HEK293 (cell line): Measurements from ENCODE around the gene RUNX1.

Experiments
- CTCF ChIA-PET: fragments of 350-600 bp; formaldehyde crosslinking; extraction: SDS; loops from one replicate; lab custom pipeline; 2021; ENCODE audit warnings: antibody characterized with exemption; lab: Yijun Ruan, JAX
- POLR2A ChIA-PET: fragments of 300-600 bp; formaldehyde crosslinking; extraction: SDS; loops from one replicate; lab custom pipeline; 2020; ENCODE audit warnings: antibody characterized with exemption, inconsistent platforms; lab: Yijun Ruan, JAX
- H3K27ac ChIP-seq: fragments of 200-500 bp; sonication (Bioruptor generic); 2 replicates; pipeline ENCODE4 v1.5.1; 2014; ENCODE audit warnings: low read depth, low read length, control low read depth, inconsistent platforms; ENCODE audit errors: extremely low read depth
- H3K36me3 ChIP-seq, 2 experiments: fragments of 200-500 bp in 1 of 2; sonication (Bioruptor generic) in 1 of 2; 1 replicate in 1 of 2; 2 replicates in 1 of 2; pipeline ENCODE4 v1.5.1; 2014 to 2017; ENCODE audit warnings: inconsistent platforms in 2 of 2, low read length in 2 of 2; ENCODE audit not compliant: control insufficient read depth in 2 of 2, insufficient read depth in 1 of 2
- H3K4me1 ChIP-seq: fragments of 200-500 bp; sonication (Bioruptor generic); 2 replicates; pipeline ENCODE4 v1.5.1; 2014; ENCODE audit warnings: mild to moderate bottlenecking, low read length, inconsistent platforms; ENCODE audit not compliant: control insufficient read depth, insufficient read depth
- H3K4me3 ChIP-seq: 2 replicates; pipeline ENCODE4 v1.5.1; 2011; ENCODE audit warnings: low read depth, mild to moderate bottlenecking, control low read depth, low read length, moderate library complexity
- H3K9me3 ChIP-seq: fragments of 200-500 bp; sonication (Bioruptor generic); 2 replicates; pipeline ENCODE4 v1.5.1; 2014; ENCODE audit warnings: low read depth, low read length, inconsistent platforms; ENCODE audit not compliant: control insufficient read depth, insufficient read depth
- GLIS1 ChIP-seq: fragments of 450-650 bp; formaldehyde crosslinking; IDR thresholded peaks from 2 replicates; pipeline ENCODE4 v1.5.1; 2016; ENCODE audit warnings: missing biosample characterization, missing genetic modification characterization
- KLF7 ChIP-seq: fragments of 450-650 bp; formaldehyde crosslinking; IDR thresholded peaks from 2 replicates; pipeline ENCODE4 v1.5.1; 2016; ENCODE audit warnings: missing biosample characterization, missing genetic modification characterization, borderline replicate concordance
- REPIN1 ChIP-seq: fragments of 450-650 bp; formaldehyde crosslinking; IDR thresholded peaks from 2 replicates; pipeline ENCODE4 v1.5.1; 2017; ENCODE audit warnings: missing biosample characterization, missing genetic modification characterization, low read depth
- SP3 ChIP-seq: fragments of 450-650 bp; formaldehyde crosslinking; IDR thresholded peaks from 2 replicates; pipeline ENCODE4 v1.5.1; 2016; ENCODE audit warnings: missing biosample characterization, missing genetic modification characterization
- TCF7L2 ChIP-seq: IDR thresholded peaks from 2 replicates; pipeline ENCODE4 v1.6.1; 2011; ENCODE audit warnings: low read depth, mild to moderate bottlenecking, inconsistent platforms, low read length, moderate library complexity, borderline replicate concordance
- TSHZ1 ChIP-seq: fragments of 450-650 bp; formaldehyde crosslinking; IDR thresholded peaks from 2 replicates; pipeline ENCODE4 v1.5.1; 2016; ENCODE audit warnings: missing biosample characterization, missing genetic modification characterization, borderline replicate concordance
- WT1 ChIP-seq: fragments of 450-650 bp; formaldehyde crosslinking; IDR thresholded peaks from 2 replicates; pipeline ENCODE4 v1.5.1; 2016; ENCODE audit warnings: missing biosample characterization, missing genetic modification characterization
- YY1 ChIP-seq: fragments of 450-650 bp; formaldehyde crosslinking; IDR thresholded peaks from 2 replicates; pipeline ENCODE4 v1.5.1; 2018; ENCODE audit warnings: missing biosample characterization, missing genetic modification characterization
- ZBTB1 ChIP-seq: fragments of 450-650 bp; formaldehyde crosslinking; IDR thresholded peaks from 2 replicates; pipeline ENCODE4 v1.5.1; 2016; ENCODE audit warnings: missing biosample characterization, missing genetic modification characterization
- ZBTB17 ChIP-seq: fragments of 450-650 bp; formaldehyde crosslinking; IDR thresholded peaks from 2 replicates; pipeline ENCODE4 v1.5.1; 2016; ENCODE audit warnings: missing biosample characterization, missing genetic modification characterization
- ZBTB21 ChIP-seq: fragments of 450-650 bp; formaldehyde crosslinking; IDR thresholded peaks from 2 replicates; pipeline ENCODE4 v1.5.1; 2017; ENCODE audit warnings: missing biosample characterization, missing genetic modification characterization
- ZBTB44 ChIP-seq: fragments of 450-650 bp; IDR thresholded peaks from 2 replicates; pipeline ENCODE4 v1.5.1; 2018; ENCODE audit warnings: missing biosample characterization, mild to moderate bottlenecking, missing genetic modification characterization
- ZBTB7A ChIP-seq: fragments of 450-650 bp; formaldehyde crosslinking; IDR thresholded peaks from 2 replicates; pipeline ENCODE4 v1.5.1; 2016; ENCODE audit warnings: low read depth, missing biosample characterization, missing genetic modification characterization
- ZBTB8A ChIP-seq: fragments of 450-650 bp; formaldehyde crosslinking; IDR thresholded peaks from 2 replicates; pipeline ENCODE4 v1.5.1; 2016; ENCODE audit warnings: missing biosample characterization, missing genetic modification characterization
- ZNF121 ChIP-seq: fragments of 450-650 bp; formaldehyde crosslinking; IDR thresholded peaks from 2 replicates; pipeline ENCODE4 v1.5.1; 2016; ENCODE audit warnings: missing biosample characterization, missing genetic modification characterization
- ZNF148 ChIP-seq: fragments of 450-650 bp; formaldehyde crosslinking; IDR thresholded peaks from 2 replicates; pipeline ENCODE4 v1.5.0; 2017; ENCODE audit warnings: missing biosample characterization, missing genetic modification characterization, borderline replicate concordance
- ZNF184 ChIP-seq: fragments of 450-650 bp; IDR thresholded peaks from 2 replicates; pipeline ENCODE4 v1.5.1; 2018; ENCODE audit warnings: missing biosample characterization, mild to moderate bottlenecking, missing genetic modification characterization
- ZNF2 ChIP-seq: fragments of 450-650 bp; formaldehyde crosslinking; IDR thresholded peaks from 2 replicates; pipeline ENCODE4 v1.5.1; 2016; ENCODE audit warnings: missing biosample characterization, missing genetic modification characterization
- ZNF214 ChIP-seq: fragments of 450-650 bp; formaldehyde crosslinking; IDR thresholded peaks from 2 replicates; pipeline ENCODE4 v1.5.1; 2017; ENCODE audit warnings: missing biosample characterization, mild to moderate bottlenecking, missing genetic modification characterization, borderline replicate concordance
- ZNF239 ChIP-seq: fragments of 450-650 bp; formaldehyde crosslinking; IDR thresholded peaks from 2 replicates; pipeline ENCODE4 v1.5.1; 2016; ENCODE audit warnings: missing biosample characterization, missing genetic modification characterization
- ZNF341 ChIP-seq: fragments of 450-650 bp; formaldehyde crosslinking; IDR thresholded peaks from 2 replicates; pipeline ENCODE4; 2016; ENCODE audit warnings: low read depth, missing biosample characterization, missing genetic modification characterization
- ZNF350 ChIP-seq: fragments of 450-650 bp; formaldehyde crosslinking; IDR thresholded peaks from 2 replicates; pipeline ENCODE4 v1.5.0; 2017; ENCODE audit warnings: missing biosample characterization, mild to moderate bottlenecking, missing genetic modification characterization
- ZNF37A ChIP-seq: fragments of 450-650 bp; IDR thresholded peaks from 2 replicates; pipeline ENCODE4 v1.5.1; 2018; ENCODE audit warnings: missing biosample characterization, missing genetic modification characterization
- ZNF473 ChIP-seq: fragments of 450-650 bp; formaldehyde crosslinking; IDR thresholded peaks from 2 replicates; pipeline ENCODE4 v1.5.1; 2017; ENCODE audit warnings: missing biosample characterization, missing genetic modification characterization
- ZNF529 ChIP-seq: fragments of 450-650 bp; formaldehyde crosslinking; IDR thresholded peaks from 2 replicates; pipeline ENCODE4 v1.5.1; 2017; ENCODE audit warnings: missing genetic modification characterization, missing biosample characterization; ENCODE audit not compliant: insufficient replicate concordance
- ZNF561 ChIP-seq: fragments of 450-650 bp; IDR thresholded peaks from 2 replicates; pipeline ENCODE4 v1.5.1; 2018; ENCODE audit warnings: missing biosample characterization, missing genetic modification characterization, borderline replicate concordance
- ZNF623 ChIP-seq: fragments of 450-650 bp; formaldehyde crosslinking; IDR thresholded peaks from 2 replicates; pipeline ENCODE4 v1.5.1; 2016; ENCODE audit warnings: missing biosample characterization, missing genetic modification characterization
- ZNF626 ChIP-seq: fragments of 450-650 bp; sonication (Bioruptor Pico); formaldehyde crosslinking; IDR thresholded peaks from 2 replicates; pipeline ENCODE4 v1.5.1; 2018; ENCODE audit warnings: missing biosample characterization, missing genetic modification characterization, inconsistent platforms
- ZNF670 ChIP-seq: fragments of 450-650 bp; formaldehyde crosslinking; IDR thresholded peaks from 2 replicates; pipeline ENCODE4 v1.5.1; 2016; ENCODE audit warnings: missing biosample characterization, missing genetic modification characterization, low read depth
- ZNF701 ChIP-seq: fragments of 450-650 bp; formaldehyde crosslinking; IDR thresholded peaks from 2 replicates; pipeline ENCODE4 v1.5.1; 2016; ENCODE audit warnings: missing biosample characterization, missing genetic modification characterization
- ZNF768 ChIP-seq: fragments of 450-650 bp; formaldehyde crosslinking; IDR thresholded peaks from 2 replicates; pipeline ENCODE4 v1.5.1; 2018; ENCODE audit warnings: missing biosample characterization, mild to moderate bottlenecking, missing genetic modification characterization
- ZNF776 ChIP-seq: fragments of 450-650 bp; formaldehyde crosslinking; IDR thresholded peaks from 2 replicates; pipeline ENCODE4 v1.5.0; 2017; ENCODE audit warnings: missing biosample characterization, missing genetic modification characterization, borderline replicate concordance
- ZSCAN23 ChIP-seq: fragments of 450-650 bp; formaldehyde crosslinking; IDR thresholded peaks from 2 replicates; pipeline ENCODE4 v1.5.1; 2016; ENCODE audit warnings: missing biosample characterization, missing genetic modification characterization

Gene RUNX1

GRCh38 chr21:35044128-35044527 is 5.0 kb downstream of the RUNX1 start:
- H3K27ac ChIP-seq = no peak overlapping the region
- CTCF ChIA-PET = no interaction called here
- H3K9me3 ChIP-seq = no peaks in the 10 kb centered on the region
- POLR2A ChIA-PET = no interaction called here
- no peaks in the 10 kb centered on the region for H3K36me3 ChIP-seq
- peaks cover 9% of the 10 kb centered on the region for H3K4me1 ChIP-seq
- TF ChIP-seq ZNF37A (tag by site-specific recombination) (no peak), ZNF239 (no peak), ZSCAN23 (no peak), TSHZ1 (tag by site-specific recombination) (no peak), ZNF341 (tag by site-specific recombination) (no peak), ZBTB44 (tag by site-specific recombination) (no peak), ZNF184 (tag by site-specific recombination) (no peak), YY1 (tag by site-specific recombination) (no peak), TCF7L2 (no peak), GLIS1 (tag by site-specific recombination) (no peak), ZNF2 (tag by site-specific recombination) (no peak), ZNF121 (tag by site-specific recombination) (no peak), ZBTB17 (tag by site-specific recombination) (no peak), ZBTB1 (tag by site-specific recombination) (no peak), SP3 (tag by site-specific recombination) (no peak), ZNF350 (tag by site-specific recombination) (no peak)
- H3K4me3 ChIP-seq = no peak overlapping the region

GRCh38 chr21:35043549-35043948 is 5.6 kb downstream of the RUNX1 start:
- Histone ChIP-seq H3K9me3 (no peaks in the 10 kb centered on the region), H3K4me3 (no peak overlapping the region), H3K4me1 (peaks cover 9% of the 10 kb centered on the region), H3K36me3 (no peaks in the 10 kb centered on the region), H3K27ac (no peak overlapping the region)
- CTCF ChIA-PET = no interaction called here
- POLR2A ChIA-PET = no interaction called here
- TF ChIP-seq ZNF626 (tag by site-specific recombination) = no peak
- TF ChIP-seq ZNF214 = no peak
- TF ChIP-seq ZNF529 (tag by site-specific recombination) = no peak
- TF ChIP-seq ZBTB7A (tag by site-specific recombination) = no peak
- no peak for TF ChIP-seq REPIN1 (tag by site-specific recombination)
- TF ChIP-seq ZBTB21 (tag by site-specific recombination) = no peak
- no peak for TF ChIP-seq ZNF776 (tag by site-specific recombination)
- no peak for TF ChIP-seq ZNF148 (tag by site-specific recombination)
- no peak for TF ChIP-seq KLF7
- no peak for TF ChIP-seq ZNF768 (tag by site-specific recombination)
- no peak for TF ChIP-seq ZNF701 (tag by site-specific recombination)
- no peak for TF ChIP-seq WT1
- TF ChIP-seq ZNF670 = no peak
- TF ChIP-seq ZNF561 = no peak
- no peak for TF ChIP-seq ZNF473 (tag by site-specific recombination)
- TF ChIP-seq ZBTB8A (tag by site-specific recombination) = no peak
- TF ChIP-seq ZNF623 (tag by site-specific recombination) = no peak
